NCI-H2196 (cell line): ENCODE results near the gene ZC3H12A.

ENCODE experiments used
- DNase-seq: peaks from one replicate; lab custom pipeline; 2025; ENCODE audit not compliant: unreplicated experiment; lab: John Stamatoyannopoulos, UW

The ZC3H12A gene

GRCh38 chr1:37453647-37454046 lies 20.7 kb upstream of the ZC3H12A start:
- no peak for DNase-seq

DNA sequence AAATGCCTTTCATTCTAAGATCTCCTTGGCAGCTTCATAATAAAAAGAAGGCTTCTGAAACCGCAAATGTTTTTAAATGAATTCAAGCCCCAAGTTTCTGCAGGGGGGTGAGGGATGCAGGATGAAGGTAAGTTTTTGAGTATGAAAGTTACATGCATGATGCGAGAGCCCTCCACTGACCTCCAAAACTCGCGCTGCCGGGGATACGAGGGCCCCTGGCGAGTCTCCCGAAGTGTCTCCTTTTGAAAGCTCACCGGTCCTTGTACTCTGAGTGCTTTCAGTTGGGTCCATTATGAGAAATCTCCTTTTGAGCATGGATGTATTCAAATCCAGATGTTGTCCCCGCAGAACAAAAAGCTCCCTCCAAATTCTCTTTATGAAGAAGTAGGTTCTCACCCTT lies 18.9 kb upstream of the ZC3H12A start:
- DNase-seq: no peak

GRCh38 chr1:37456614-37457013 lies 17.8 kb upstream of the ZC3H12A start:
- DNase-seq: no peak

- DNase-seq: no peak
Measured at GRCh38 chr1:37458551-37458950, 15.8 kb upstream of the ZC3H12A start.

GRCh38 chr1:37461698-37462436 lies 12.5 kb upstream of the ZC3H12A start:
- DNase-seq: no peak

DNA sequence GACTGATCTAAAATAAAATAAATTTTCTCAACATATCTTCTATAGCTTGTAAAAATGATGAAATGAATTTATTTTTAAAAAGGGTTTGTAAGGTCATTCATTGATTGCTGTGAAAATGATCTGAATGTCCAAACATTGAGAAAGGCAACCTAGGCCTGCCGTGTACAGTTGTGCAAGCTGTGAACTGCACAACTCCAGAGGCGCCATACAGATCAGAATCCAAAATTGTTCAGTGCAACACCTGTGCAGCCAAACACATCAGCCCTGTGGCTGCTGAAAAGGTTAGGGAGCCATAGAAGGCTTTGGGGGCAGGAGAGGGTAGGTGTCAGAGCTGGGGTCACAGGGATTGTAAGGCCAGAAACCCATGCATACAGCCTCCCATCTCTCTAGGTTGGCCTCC lies 9.9 kb upstream of the ZC3H12A start:
- DNase-seq: no peak

DNA sequence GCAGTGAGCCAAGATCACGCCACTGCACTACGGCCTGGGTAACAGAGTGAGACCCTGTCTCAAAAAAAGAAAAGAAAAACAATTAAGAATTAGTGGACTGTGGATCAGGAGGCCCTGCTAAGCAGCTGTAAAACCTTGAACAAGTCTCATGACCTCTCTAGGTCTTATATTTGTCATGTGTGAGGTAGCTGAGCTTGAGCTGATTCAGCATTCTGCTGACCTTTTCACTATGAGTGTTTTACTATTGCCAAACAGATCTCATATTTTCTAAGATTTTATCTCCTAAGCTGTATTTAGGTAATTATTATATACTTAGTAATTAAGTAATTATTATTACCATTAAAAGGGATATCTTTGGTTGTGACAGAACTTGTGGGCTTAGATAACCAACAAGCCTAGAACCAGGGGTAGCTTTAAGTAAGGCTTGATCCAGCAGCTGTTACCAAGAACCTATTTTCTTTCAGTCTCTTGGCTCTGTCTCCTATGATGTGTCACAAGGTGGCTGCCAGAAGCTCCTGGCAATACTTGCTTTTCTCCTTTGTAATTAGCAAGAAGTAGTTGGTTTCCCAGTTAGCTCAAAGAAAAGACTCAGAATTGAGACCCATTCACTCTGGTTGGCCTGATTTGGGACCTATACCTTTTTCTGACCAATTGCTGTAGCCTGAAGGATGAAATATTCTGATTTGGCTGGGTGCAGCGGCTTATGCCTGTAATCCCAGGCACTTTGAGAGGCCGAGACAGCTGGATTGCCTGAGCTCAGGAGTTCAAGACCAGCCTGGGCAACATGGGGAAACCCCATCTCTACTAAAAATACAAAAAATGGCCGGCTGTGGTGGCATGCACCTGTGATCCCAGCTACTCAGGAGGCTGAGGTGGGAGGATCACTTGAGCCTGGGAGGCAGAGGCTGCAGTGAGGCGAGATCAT lies 8.5 kb upstream of the ZC3H12A start:
- no peak for DNase-seq

GRCh38 chr1:37468037-37468436 lies 6.3 kb upstream of the ZC3H12A start:
- no peak for DNase-seq

DNA sequence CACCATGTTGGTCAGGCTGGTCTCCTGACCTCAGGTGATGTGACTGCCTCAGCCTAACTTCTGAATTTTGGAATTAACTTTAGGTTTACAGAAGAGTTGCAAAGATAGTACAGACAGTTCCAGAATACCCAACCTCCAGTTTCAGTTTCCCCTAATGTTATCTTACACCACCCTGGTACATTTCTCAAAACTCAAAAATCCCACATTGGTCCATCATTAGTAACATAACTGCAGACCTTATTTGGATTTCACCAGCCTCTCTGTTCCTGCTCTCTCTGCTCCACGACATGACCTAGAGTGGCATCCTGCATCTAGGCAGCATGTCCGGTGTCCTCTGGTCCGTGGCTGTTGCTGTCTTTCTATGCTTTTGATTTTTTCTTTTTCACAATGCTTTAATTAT lies 5.0 kb upstream of the ZC3H12A start:
- no peak for DNase-seq

GRCh38 chr1:37471345-37472231 lies 2.8 kb upstream of the ZC3H12A start:
- peak; percentile 49 for DNase-seq

- DNase-seq: no peak
Measured at GRCh38 chr1:37472281-37472680, 2.1 kb upstream of the ZC3H12A start.

DNA sequence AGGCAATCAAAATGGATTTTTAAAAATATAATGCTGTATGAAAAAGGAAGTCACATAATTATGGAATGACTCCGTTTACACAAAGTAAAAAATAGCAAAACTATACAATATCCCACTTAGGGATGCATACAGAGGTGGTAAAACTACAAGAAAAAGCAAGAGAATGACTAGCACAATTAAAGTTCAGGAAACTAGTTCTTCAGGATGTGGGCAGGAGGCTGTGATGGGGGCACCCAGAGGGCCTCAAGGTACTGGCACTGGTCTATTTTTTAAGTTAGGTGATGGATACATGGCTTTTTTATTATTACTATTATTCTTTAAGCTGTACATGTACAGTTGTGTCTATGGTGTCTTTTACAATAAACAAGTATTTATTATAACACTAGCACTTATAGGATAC lies 1.4 kb upstream of the ZC3H12A start:
- no peak for DNase-seq

DNA sequence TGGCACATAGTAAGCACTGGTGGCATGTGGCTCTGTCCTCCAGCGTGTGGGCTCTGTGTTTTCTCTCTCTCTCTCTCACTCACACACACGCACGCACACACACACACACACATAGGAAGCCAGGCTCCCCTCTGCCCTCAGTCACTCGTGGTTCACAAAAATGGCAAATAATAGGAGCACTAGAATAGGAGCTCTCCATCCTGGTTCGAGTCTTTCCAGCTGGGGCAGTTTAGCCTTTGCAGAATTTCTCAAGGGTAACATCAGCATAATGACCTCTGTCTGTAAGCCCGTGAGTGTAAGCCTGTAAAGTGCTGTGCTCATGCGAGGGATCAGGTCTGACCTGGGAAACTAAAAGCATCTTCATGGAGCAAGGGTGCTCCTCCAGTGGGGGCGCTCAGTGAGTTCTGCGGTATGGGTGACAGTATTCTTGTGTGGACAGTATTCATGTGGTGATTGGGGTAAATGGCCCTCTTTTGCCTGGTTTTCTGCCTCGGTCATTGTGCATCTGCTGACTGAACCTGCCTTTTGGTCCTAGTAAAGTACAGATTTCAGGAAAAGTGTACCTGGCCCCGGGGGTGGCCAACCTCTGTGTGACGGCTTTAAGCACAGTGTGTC lies 842 bp upstream of the ZC3H12A start:
- DNase-seq: no peak

- no peak for DNase-seq
Measured at GRCh38 chr1:37474697-37475379, 458 bp downstream of the ZC3H12A start.

- DNase-seq: no peak
Measured at GRCh38 chr1:37475380-37476086, 1.2 kb downstream of the ZC3H12A start.

DNA sequence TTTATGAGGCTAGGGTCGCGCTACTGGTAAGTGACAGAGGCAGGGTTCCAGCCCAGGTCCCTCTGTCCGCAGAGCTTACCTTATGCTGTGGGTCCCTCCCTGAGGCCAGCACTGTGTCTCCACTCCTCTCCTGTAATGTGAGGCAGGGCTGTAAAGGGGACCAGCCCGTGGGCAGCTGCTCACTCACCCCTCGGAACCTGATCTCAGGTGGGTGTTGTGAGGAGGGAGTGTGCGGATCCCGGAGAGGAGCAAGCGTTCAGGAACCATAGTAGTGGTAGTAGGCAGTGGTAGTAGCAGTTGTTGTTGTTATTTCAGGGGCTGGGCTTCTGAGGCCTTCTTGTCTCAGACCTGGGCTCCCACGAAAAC lies 1.7 kb downstream of the ZC3H12A start:
- DNase-seq: no peak

GRCh38 chr1:37476460-37477197 lies 2.2 kb downstream of the ZC3H12A start:
- DNase-seq: no peak

DNA sequence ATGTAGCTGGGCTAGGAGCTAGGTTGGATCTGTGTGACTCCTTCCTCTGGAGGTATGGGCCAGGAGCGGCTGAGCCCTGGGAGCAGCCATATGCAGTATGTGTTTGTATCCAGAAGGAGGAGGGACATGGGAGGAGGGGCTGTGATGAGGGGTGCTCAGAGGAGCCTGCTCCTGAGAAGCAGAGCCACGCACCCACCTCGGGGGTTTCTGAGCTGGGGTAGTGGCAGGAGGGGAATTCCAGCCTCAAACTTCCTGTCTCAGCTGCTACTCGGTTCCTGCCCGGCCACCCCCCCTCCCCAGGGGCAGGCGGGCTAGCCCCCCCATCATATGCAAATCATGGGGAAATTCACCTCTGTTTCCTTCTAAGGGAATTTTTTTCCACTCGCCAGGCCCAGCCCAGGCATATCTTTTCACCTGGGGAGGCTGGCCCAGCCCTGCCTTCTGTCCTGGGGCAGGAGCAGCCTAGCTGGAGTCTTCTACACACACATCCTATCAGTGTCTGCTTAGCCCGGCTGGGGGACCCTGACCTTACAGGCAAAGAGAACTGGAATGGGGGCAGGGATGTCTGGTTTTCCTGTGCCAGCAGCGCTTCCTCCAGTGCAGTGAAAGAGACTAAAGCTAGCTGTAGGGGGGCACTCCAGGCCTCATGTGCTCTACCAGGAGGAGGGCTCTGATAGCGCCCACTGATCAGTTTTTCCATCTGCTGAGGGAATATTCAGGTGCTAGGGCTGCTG lies 3.0 kb downstream of the ZC3H12A start:
- no peak for DNase-seq
